GM23338 (cell line): Measurements from ENCODE around the gene ESPL1. TPM values are rescaled to one million over a fixed set of nuclear protein-coding genes. Genes with fewer than 3 reads are reported as not detected.

ENCODE experiments used
- ATAC-seq: fragments of 200-7000 bp; cut with Tn5 transposase; 3 replicates; pipeline ENCODE4 v1.9.1; 2020
- DNase-seq: peaks from one replicate; pipeline ENCODE4 v3.0.0-alpha.2; 2015; ENCODE audit warnings: low spot score
- H2AFZ ChIP-seq: fragments of 200-600 bp; sonication (generic); 2 replicates; pipeline ENCODE4 v1.8.0; 2016; ENCODE audit warnings: antibody characterized with exemption, mild to moderate bottlenecking, moderate library complexity
- H3F3A ChIP-seq: fragments of 200-600 bp; sonication (generic); replicated peaks from 2 replicates; pipeline ENCODE4 v1.8.0; 2017; ENCODE audit warnings: antibody characterized with exemption, mixed run types, low read depth
- H3K27ac ChIP-seq: fragments of 200-600 bp; sonication (generic); 2 replicates; pipeline ENCODE4 v1.6.1; 2016; ENCODE audit warnings: low read depth
- H3K27me3 ChIP-seq: fragments of 200-600 bp; sonication (generic); 2 replicates; pipeline ENCODE4 v1.8.0; 2016; ENCODE audit warnings: mild to moderate bottlenecking, mixed run types, moderate library complexity; ENCODE audit not compliant: insufficient read depth
- H3K36me3 ChIP-seq: fragments of 200-600 bp; sonication (generic); 2 replicates; pipeline ENCODE4 v1.8.0; 2016; ENCODE audit warnings: mild to moderate bottlenecking; ENCODE audit not compliant: insufficient read depth
- H3K4me1 ChIP-seq: fragments of 200-600 bp; sonication (generic); 2 replicates; pipeline ENCODE4 v1.8.0; 2016; ENCODE audit warnings: mild to moderate bottlenecking, moderate library complexity; ENCODE audit not compliant: insufficient read depth
- H3K4me2 ChIP-seq: fragments of 200-600 bp; sonication (generic); 2 replicates; pipeline ENCODE4 v1.7.1; 2017; ENCODE audit warnings: mixed run types
- H3K4me3 ChIP-seq: fragments of 200-600 bp; sonication (generic); 2 replicates; pipeline ENCODE4 v1.6.1; 2016; ENCODE audit warnings: mixed run types
- H3K79me2 ChIP-seq: fragments of 200-600 bp; sonication (generic); replicated peaks from 2 replicates; pipeline ENCODE4 v1.8.0; 2017; ENCODE audit warnings: mild to moderate bottlenecking; ENCODE audit not compliant: insufficient read depth
- H3K9me2 ChIP-seq: fragments of 200-600 bp; sonication (generic); 2 replicates; pipeline ENCODE4 v1.8.0; 2017; ENCODE audit not compliant: insufficient read depth
- H4K20me1 ChIP-seq: fragments of 200-600 bp; sonication (generic); replicated peaks from 2 replicates; pipeline ENCODE4 v1.8.0; 2017; ENCODE audit warnings: mild to moderate bottlenecking; ENCODE audit not compliant: insufficient read depth
- H3K27ac Mint-ChIP-seq: 2 replicates; pipeline ENCODE4 v1.8.0; 2020; ENCODE audit warnings: inconsistent platforms, mild to moderate bottlenecking, moderate library complexity, mixed read lengths
- H3K27me3 Mint-ChIP-seq: 3 replicates; pipeline ENCODE4 v1.8.0; 2022; ENCODE audit warnings: low read depth, mild to moderate bottlenecking, moderate library complexity, mixed read lengths, inconsistent platforms; ENCODE audit not compliant: insufficient read depth, poor library complexity
- H3K36me3 Mint-ChIP-seq: 3 replicates; pipeline ENCODE4 v1.8.0; 2021; ENCODE audit warnings: low read depth, mild to moderate bottlenecking, inconsistent platforms, moderate library complexity, mixed read lengths
- H3K4me1 Mint-ChIP-seq: 3 replicates; pipeline ENCODE4 v1.8.0; 2020; ENCODE audit warnings: mild to moderate bottlenecking, inconsistent platforms, mixed read lengths
- H3K4me3 Mint-ChIP-seq: 3 replicates; pipeline ENCODE4 v1.8.0; 2021; ENCODE audit warnings: moderate library complexity, mild to moderate bottlenecking, inconsistent platforms, mixed read lengths
- H3K9me3 Mint-ChIP-seq: 3 replicates; pipeline ENCODE4 v1.8.0; 2020; ENCODE audit warnings: moderate library complexity, mild to moderate bottlenecking, inconsistent platforms, mixed read lengths
- CREB1 ChIP-seq: fragments of 250-450 bp; sonication (Bioruptor Pico); IDR thresholded peaks from 2 replicates; pipeline ENCODE4 v1.5.0; 2020; ENCODE audit warnings: low read depth, mild to moderate bottlenecking, moderate library complexity
- EZH2 ChIP-seq: fragments of 200-600 bp; sonication (generic); IDR thresholded peaks from one replicate; pipeline ENCODE4 v1.8.0; 2017; ENCODE audit warnings: antibody characterized with exemption, mild to moderate bottlenecking, low read depth; ENCODE audit not compliant: unreplicated experiment
- EZH2phosphoT487 ChIP-seq: fragments of 200-600 bp; sonication (generic); IDR thresholded peaks from one replicate; pipeline ENCODE4 v1.8.1; 2018; ENCODE audit warnings: antibody characterized with exemption; ENCODE audit not compliant: unreplicated experiment
- JUNB ChIP-seq: IDR thresholded peaks from one replicate; pipeline ENCODE4 v1.6.1; 2016; ENCODE audit warnings: antibody characterized with exemption; ENCODE audit not compliant: unreplicated experiment
- NANOG ChIP-seq: IDR thresholded peaks from 2 replicates; pipeline ENCODE4 v1.6.1; 2016; ENCODE audit warnings: antibody characterized with exemption, borderline replicate concordance
- POLR2AphosphoS5 ChIP-seq: IDR thresholded peaks from 2 replicates; pipeline ENCODE4 v1.6.1; 2016; ENCODE audit warnings: antibody characterized with exemption, low read depth
- REST ChIP-seq: IDR thresholded peaks from one replicate; pipeline ENCODE4 v1.6.1; 2018; ENCODE audit warnings: antibody characterized with exemption; ENCODE audit not compliant: unreplicated experiment
- STAT1 ChIP-seq: IDR thresholded peaks from one replicate; pipeline ENCODE4 v1.6.1; 2016; ENCODE audit warnings: antibody characterized with exemption; ENCODE audit not compliant: unreplicated experiment
- ZNF114 ChIP-seq: fragments of 250-450 bp; sonication (Bioruptor Pico); IDR thresholded peaks from 2 replicates; pipeline ENCODE4 v1.5.0; 2020; ENCODE audit warnings: mild to moderate bottlenecking, moderate library complexity
- ZNF331 ChIP-seq: fragments of 250-450 bp; sonication (Bioruptor Pico); IDR thresholded peaks from 2 replicates; pipeline ENCODE4 v1.5.0; 2020; ENCODE audit warnings: low read depth, mild to moderate bottlenecking, moderate library complexity
- ZNF462 ChIP-seq: fragments of 250-450 bp; sonication (Bioruptor Pico); IDR thresholded peaks from 2 replicates; pipeline ENCODE4 v1.5.0; 2020; ENCODE audit warnings: mild to moderate bottlenecking, moderate library complexity
- polyA plus RNA-seq: library from polyadenylated mRNA; unstranded; fragments of >200 nt; fragmentation: Nextera tagmentation; extraction: Ambion mirVana; gene quantifications from 2 replicates; pipeline ENCODE4 v1.2.1, GENCODE V29; 2016
- total RNA-seq: library from RNA; depleted of rRNA; stranded (reverse); fragments of >200 nt; shearing (Covaris generic); gene quantifications from 2 replicates; pipeline ENCODE4 v1.2.3, GENCODE V29; 2014

ESPL1 gene
- total and polyA plus RNA-seq, 2 experiments from 2014 or later = 13.2 to 56.5 TPM

- Mint-ChIP-seq H3K4me3 (no peak overlapping the region), H3K27me3 (peaks cover 5% of the 10 kb centered on the region), H3K9me3 (no peaks in the 10 kb centered on the region; the same call in 2 of the 3 replicates), H3K4me1 (peaks cover 5% of the 10 kb centered on the region), H3K27ac (no peak overlapping the region), H3K36me3 (peaks cover 77% of the 10 kb centered on the region)
- Histone ChIP-seq H3K36me3 (peaks cover 44% of the 10 kb centered on the region; the same call in 1 of the 2 replicates), H3K79me2 (no peaks in the 10 kb centered on the region), H3K27ac (no peak overlapping the region), H3K4me2 (no peak overlapping the region), H2AFZ (no peak overlapping the region), H3K4me3 (no peak overlapping the region), H3K9me2 (no peaks in the 10 kb centered on the region), H3K27me3 (no peaks in the 10 kb centered on the region), H4K20me1 (peaks cover 5% of the 10 kb centered on the region), H3K4me1 (no peaks in the 10 kb centered on the region), H3F3A (0 out of 2 replicates have a peak, but pooled peaks cover 10% of the 10 kb centered on the region)
- no peak for ATAC-seq
- TF ChIP-seq NANOG = no peak
- DNase-seq = no peak
Observed at GRCh38 chr12:53276511-53276910, 8.4 kb downstream of the ESPL1 start.

DNA sequence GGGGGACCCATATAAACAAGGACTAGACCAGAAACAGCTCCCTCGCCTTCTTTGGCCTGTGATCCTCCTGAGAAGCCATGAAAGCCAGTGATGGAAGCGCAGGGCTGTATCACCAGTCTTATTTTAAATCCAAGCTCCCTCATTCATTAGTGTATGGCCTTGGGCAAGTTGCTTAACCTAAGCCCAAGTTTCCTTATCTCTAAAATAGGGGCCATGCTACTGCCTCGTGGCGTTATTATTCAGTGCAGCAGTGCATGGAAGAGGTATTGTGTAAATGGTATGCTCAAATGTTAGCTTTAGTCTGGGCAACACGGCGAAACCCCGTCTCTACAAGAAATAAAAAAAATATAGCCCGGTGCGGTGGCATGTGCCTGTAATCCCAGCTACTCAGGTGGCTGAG lies 9.9 kb downstream of the ESPL1 start:
- no peak for ATAC-seq
- H2AFZ ChIP-seq = no peak overlapping the region
- Mint-ChIP-seq H3K9me3 (no peaks in the 10 kb centered on the region), H3K4me1 (no peaks in the 10 kb centered on the region; the same call in 2 of the 3 replicates), H3K4me3 (no peak overlapping the region), H3K36me3 (peaks cover 82% of the 10 kb centered on the region), H3K27me3 (peaks cover 6% of the 10 kb centered on the region), H3K27ac (no peak overlapping the region)
- no peaks in the 10 kb centered on the region for H3K79me2 ChIP-seq
- no peak for DNase-seq
- no peaks in the 10 kb centered on the region for H3K9me2 ChIP-seq
- no peak overlapping the region for H3K4me3 ChIP-seq
- H3K36me3 ChIP-seq = peaks cover 51% of the 10 kb centered on the region
- TF ChIP-seq REST = no peak
- TF ChIP-seq ZNF462 (CRISPR knock-in tag) = no peak
- no peak for TF ChIP-seq EZH2phosphoT487
- TF ChIP-seq EZH2 = no peak
- no peak for TF ChIP-seq CREB1 (CRISPR knock-in tag)
- TF ChIP-seq ZNF331 (CRISPR knock-in tag) = no peak
- TF ChIP-seq POLR2AphosphoS5 = no peak
- TF ChIP-seq ZNF114 (CRISPR knock-in tag) = no peak
- TF ChIP-seq STAT1 = no peak
- no peak for TF ChIP-seq JUNB
- no peak overlapping the region for H3K27ac ChIP-seq
- 0 out of 2 replicates have a peak, but pooled peaks cover 8% of the 10 kb centered on the region for H3F3A ChIP-seq
- no peaks in the 10 kb centered on the region for H3K4me1 ChIP-seq
- H4K20me1 ChIP-seq = peaks cover 5% of the 10 kb centered on the region
- H3K27me3 ChIP-seq = no peaks in the 10 kb centered on the region
- H3K4me2 ChIP-seq = no peak overlapping the region
